OCI-LY1 (cell line): ENCODE measurements around the gene TTC3.

Source experiments
- H2AFZ ChIP-seq: fragments of 200-600 bp; sonication (generic), shearing (Covaris generic); 2 replicates; pipeline ENCODE4 v1.6.0; 2014; ENCODE audit warnings: antibody characterized with exemption, mild to moderate bottlenecking, low read length
- H3F3A ChIP-seq: fragments of 200-600 bp; sonication (generic), shearing (Covaris generic); 2 replicates; pipeline ENCODE4 v1.6.0; 2014; ENCODE audit warnings: mild to moderate bottlenecking, antibody characterized with exemption, low read length, moderate library complexity; ENCODE audit not compliant: insufficient read depth
- H3K27ac ChIP-seq: fragments of 200-600 bp; sonication (generic); 2 replicates; pipeline ENCODE4 v1.5.1; 2014; ENCODE audit warnings: low read length, mixed run types, mild to moderate bottlenecking, low read depth; ENCODE audit not compliant: poor library complexity, severe bottlenecking
- H3K27me3 ChIP-seq: fragments of 200-600 bp; sonication (generic); 2 replicates; pipeline ENCODE4 v1.6.0; 2014; ENCODE audit warnings: antibody characterized with exemption, mild to moderate bottlenecking, low read length, moderate library complexity; ENCODE audit not compliant: insufficient read depth
- H3K36me3 ChIP-seq: fragments of 200-600 bp; sonication (generic); 2 replicates; pipeline ENCODE4 v1.6.1; 2014; ENCODE audit warnings: mild to moderate bottlenecking, antibody characterized with exemption, low read length, moderate library complexity, mixed read lengths; ENCODE audit not compliant: insufficient read depth
- H3K4me1 ChIP-seq: fragments of 200-600 bp; sonication (generic); 2 replicates; pipeline ENCODE4 v1.5.1; 2014; ENCODE audit warnings: mild to moderate bottlenecking, low read length, moderate library complexity; ENCODE audit not compliant: insufficient read depth, severe bottlenecking
- H3K4me2 ChIP-seq: fragments of 200-600 bp; sonication (generic), shearing (Covaris generic); 2 replicates; pipeline ENCODE4 v1.6.1; 2014; ENCODE audit warnings: low read length
- H3K4me3 ChIP-seq: fragments of 200-600 bp; sonication (generic); 2 replicates; pipeline ENCODE4 v1.5.1; 2014; ENCODE audit warnings: low read length, low read depth, mild to moderate bottlenecking, mixed read lengths; ENCODE audit not compliant: poor library complexity, severe bottlenecking
- H3K79me2 ChIP-seq: fragments of 200-600 bp; shearing (Covaris generic); 2 replicates; pipeline ENCODE4 v1.6.1; 2016; ENCODE audit warnings: mixed run types, low read length, mixed read lengths; ENCODE audit not compliant: insufficient read depth
- H3K9ac ChIP-seq: fragments of 200-600 bp; sonication (generic), shearing (Covaris generic); 2 replicates; pipeline ENCODE4 v1.6.1; 2014; ENCODE audit warnings: mild to moderate bottlenecking, low read length, mixed read lengths
- H3K9me2 ChIP-seq: fragments of 200-600 bp; sonication (generic), shearing (Covaris generic); 2 replicates; pipeline ENCODE4 v1.6.1; 2014; ENCODE audit warnings: low read depth, mild to moderate bottlenecking, low read length, mixed read lengths
- H3K9me3 ChIP-seq: fragments of 200-600 bp; shearing (Covaris generic); 2 replicates; pipeline ENCODE4 v1.6.1; 2014; ENCODE audit warnings: low read length, mixed read lengths
- H4K20me1 ChIP-seq: fragments of 200-600 bp; sonication (generic), shearing (Covaris generic); 2 replicates; pipeline ENCODE4 v1.6.0; 2016; ENCODE audit warnings: mild to moderate bottlenecking, low read length; ENCODE audit not compliant: insufficient read depth
- CTCF ChIP-seq: fragments of 200-600 bp; sonication (generic), shearing (Covaris generic); IDR thresholded peaks from 2 replicates; pipeline ENCODE4 v1.5.1; 2017; ENCODE audit warnings: mild to moderate bottlenecking, antibody characterized with exemption, low read length, moderate library complexity, mixed read lengths
- EZH2 ChIP-seq: fragments of 200-600 bp; sonication (generic), shearing (Covaris generic); IDR thresholded peaks from 2 replicates; pipeline ENCODE4 v1.8.0; 2017; ENCODE audit warnings: borderline replicate concordance, mixed run types, mild to moderate bottlenecking, antibody characterized with exemption, low read length, moderate library complexity, mixed read lengths

TTC3 gene

DNA sequence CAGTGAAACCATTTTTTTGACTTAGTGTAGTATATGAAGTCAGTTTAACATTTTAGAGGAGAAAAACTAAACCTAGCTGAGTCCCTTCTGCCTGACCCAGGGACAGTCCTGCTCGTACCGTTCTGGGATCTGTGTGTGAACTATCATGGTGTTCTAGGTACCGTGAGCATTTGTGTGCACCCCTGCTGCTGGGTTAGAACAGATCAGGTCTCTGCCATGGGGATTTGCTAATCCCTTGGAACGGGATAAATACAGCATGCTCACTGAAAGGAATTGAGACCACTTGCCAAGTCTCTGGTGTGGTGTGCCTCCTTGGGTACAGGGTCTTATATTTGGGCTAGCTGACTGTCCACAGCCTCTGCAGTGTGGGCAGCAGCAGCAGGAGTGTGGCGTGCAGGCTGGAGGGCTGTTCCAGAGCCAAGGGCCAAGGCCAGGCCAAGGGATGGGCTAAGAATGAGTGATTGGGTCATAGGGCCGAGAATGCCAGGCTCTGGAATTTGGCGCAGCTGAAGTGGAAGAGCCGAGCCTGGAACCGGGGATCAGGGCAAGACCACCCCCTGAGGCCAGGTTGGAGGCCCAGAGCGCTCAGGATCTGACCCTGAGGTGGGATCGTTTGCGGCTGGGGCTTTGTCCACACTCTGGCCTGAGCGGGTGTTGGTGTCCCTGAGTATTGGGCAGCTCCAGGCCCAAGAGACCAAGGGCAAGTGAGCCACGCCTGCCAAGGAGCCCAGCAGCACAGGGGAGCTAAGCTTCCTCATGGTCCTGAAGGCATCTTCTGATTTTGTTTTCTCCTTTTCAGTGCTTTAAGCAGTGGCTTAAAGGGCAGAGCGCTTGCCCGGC lies 127.8 kb downstream of the TTC3 start:
- H3F3A ChIP-seq: no peaks in the 10 kb centered on the region
- H3K27ac ChIP-seq: no peak overlapping the region
- H3K79me2 ChIP-seq: no peaks in the 10 kb centered on the region
- no peaks in the 10 kb centered on the region for H3K27me3 ChIP-seq
- no peak overlapping the region for H3K9ac ChIP-seq
- H2AFZ ChIP-seq: no peak overlapping the region
- no peak overlapping the region for H3K4me2 ChIP-seq
- TF ChIP-seq EZH2: no peak
- no peak for TF ChIP-seq CTCF
- no peaks in the 10 kb centered on the region for H4K20me1 ChIP-seq
- no peaks in the 10 kb centered on the region for H3K9me3 ChIP-seq
- no peaks in the 10 kb centered on the region for H3K4me1 ChIP-seq
- peaks cover 57% of the 10 kb centered on the region; the same call in 1 of the 2 replicates for H3K36me3 ChIP-seq
- no peak overlapping the region for H3K4me3 ChIP-seq
- no peaks in the 10 kb centered on the region for H3K9me2 ChIP-seq

DNA sequence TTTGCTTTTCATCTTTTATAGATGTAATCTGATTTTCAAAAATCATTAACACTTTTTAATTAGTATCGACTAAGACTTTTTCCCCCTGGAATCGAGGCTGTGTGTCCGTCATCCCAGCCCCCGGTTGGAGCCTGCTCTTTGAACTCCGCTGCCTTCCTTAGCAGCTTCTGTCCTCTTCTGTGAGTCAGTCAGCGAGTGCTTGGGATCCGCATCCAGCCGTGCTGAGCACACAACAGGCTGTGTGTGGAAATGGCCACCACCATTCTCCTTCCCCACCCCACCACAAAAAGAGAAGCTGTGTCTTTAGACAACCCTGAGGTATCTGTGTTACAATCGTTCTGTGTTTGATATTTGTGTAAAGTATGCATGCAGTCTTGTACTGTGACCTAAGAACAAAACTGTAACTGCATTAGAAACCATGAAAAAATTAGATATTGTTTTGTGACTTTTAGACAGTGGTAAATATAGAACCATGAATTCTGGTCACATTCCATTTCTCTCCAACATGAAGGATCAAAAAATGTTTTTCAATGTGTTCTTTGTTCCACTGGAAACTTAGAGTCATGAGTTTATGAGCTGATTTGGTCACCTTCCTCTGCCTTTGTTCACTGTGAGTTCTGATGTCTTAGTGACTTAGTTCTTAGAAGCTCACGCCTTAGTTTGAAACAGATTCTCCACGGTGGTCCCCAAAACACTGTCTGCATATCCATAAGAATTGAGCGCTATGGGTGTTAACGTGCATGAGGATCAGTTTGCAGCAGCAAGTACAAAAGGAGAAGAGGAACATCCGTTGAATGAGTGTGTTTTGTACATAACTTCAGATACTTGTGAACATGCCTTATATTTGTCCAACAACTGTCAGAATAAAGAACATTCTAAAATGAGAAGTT lies 129.4 kb downstream of the TTC3 start:
- no peaks in the 10 kb centered on the region for H3K9me3 ChIP-seq
- no peak overlapping the region for H3K9ac ChIP-seq
- peaks cover 43% of the 10 kb centered on the region; the same call in 1 of the 2 replicates for H3K36me3 ChIP-seq
- H2AFZ ChIP-seq: no peak overlapping the region
- no peaks in the 10 kb centered on the region for H3K79me2 ChIP-seq
- no peaks in the 10 kb centered on the region for H3K9me2 ChIP-seq
- H3K27me3 ChIP-seq: no peaks in the 10 kb centered on the region
- H3K4me1 ChIP-seq: no peaks in the 10 kb centered on the region
- H3K4me2 ChIP-seq: no peak overlapping the region
- no peaks in the 10 kb centered on the region for H4K20me1 ChIP-seq
- H3K27ac ChIP-seq: no peak overlapping the region
- no peak for TF ChIP-seq CTCF
- TF ChIP-seq EZH2: no peak
- H3F3A ChIP-seq: no peaks in the 10 kb centered on the region
- no peak overlapping the region for H3K4me3 ChIP-seq

DNA sequence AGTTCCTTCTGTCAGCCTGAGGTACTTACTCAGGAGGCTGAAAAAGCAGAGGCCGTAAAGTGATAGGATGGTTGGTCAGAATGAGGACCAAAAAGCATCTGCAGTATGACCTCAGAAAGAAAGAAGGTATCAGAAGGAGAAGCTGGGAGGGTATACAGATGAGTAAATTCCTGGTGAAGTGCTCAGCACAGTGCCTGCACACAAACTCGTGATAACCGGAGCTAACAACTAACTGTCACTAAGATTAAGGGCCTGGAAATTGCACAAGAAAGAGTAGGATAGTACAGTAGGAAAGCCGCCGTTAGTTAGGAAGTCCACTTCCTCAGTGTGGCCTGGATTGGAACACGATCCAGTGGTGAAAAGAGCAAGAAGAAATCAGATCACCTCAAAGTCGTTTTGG lies 131.5 kb downstream of the TTC3 start:
- peaks cover 10% of the 10 kb centered on the region for H3K4me1 ChIP-seq
- H3K27ac ChIP-seq: no peak overlapping the region
- H3K36me3 ChIP-seq: peaks cover 32% of the 10 kb centered on the region
- H3K4me2 ChIP-seq: no peak overlapping the region
- no peaks in the 10 kb centered on the region for H3K79me2 ChIP-seq
- H3F3A ChIP-seq: no peaks in the 10 kb centered on the region
- H3K9me3 ChIP-seq: 0 out of 2 replicates have a peak, but pooled peaks cover 1% of the 10 kb centered on the region
- H3K4me3 ChIP-seq: no peak overlapping the region
- no peak overlapping the region for H2AFZ ChIP-seq
- no peak for TF ChIP-seq CTCF
- TF ChIP-seq EZH2: no peak
- H3K27me3 ChIP-seq: no peaks in the 10 kb centered on the region
- no peaks in the 10 kb centered on the region for H3K9me2 ChIP-seq
- H4K20me1 ChIP-seq: no peaks in the 10 kb centered on the region
- H3K9ac ChIP-seq: no peak overlapping the region
